Retinal pigment epithelial cell (primary cell): ENCODE measurements around the gene DZIP1.

ENCODE experiments used
- DNase-seq: peaks from one replicate; pipeline ENCODE4 v3.0.0-alpha.2; 2010; ENCODE audit warnings: low read depth
- H3K4me3 ChIP-seq: 2 replicates; pipeline ENCODE4 v1.5.1; 2011; ENCODE audit warnings: mild to moderate bottlenecking, low read length, control low read depth, moderate library complexity
- TF ChIP-seq, protein P1 (sequence below): conservative IDR thresholded peaks from 2 replicates; pipeline ENCODE4 v1.5.1; 2011; ENCODE audit warnings: low read depth, low read length, control low read depth, inconsistent platforms

DZIP1 gene

DNA sequence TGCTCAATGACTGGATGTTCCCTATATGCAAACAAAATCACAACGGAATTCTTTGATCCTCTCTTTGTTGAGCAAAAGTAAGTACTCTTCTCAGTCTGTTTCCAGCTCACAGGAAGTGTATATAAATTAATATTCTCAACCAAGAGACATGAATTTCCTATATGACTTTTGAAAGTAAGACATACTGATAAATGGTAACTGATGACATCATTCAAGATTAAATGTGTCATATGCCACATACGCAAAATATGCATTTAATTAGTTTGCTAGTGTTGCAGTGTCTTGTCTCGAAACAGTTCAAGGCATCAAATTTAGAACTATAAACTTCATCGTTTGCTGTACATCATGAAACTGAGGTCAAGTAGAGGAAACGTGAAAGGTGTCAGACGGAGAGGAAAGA, 84.1 kb downstream of the DZIP1 start:
- H3K4me3 ChIP-seq = no peak overlapping the region
- TF ChIP-seq, protein P1, sequence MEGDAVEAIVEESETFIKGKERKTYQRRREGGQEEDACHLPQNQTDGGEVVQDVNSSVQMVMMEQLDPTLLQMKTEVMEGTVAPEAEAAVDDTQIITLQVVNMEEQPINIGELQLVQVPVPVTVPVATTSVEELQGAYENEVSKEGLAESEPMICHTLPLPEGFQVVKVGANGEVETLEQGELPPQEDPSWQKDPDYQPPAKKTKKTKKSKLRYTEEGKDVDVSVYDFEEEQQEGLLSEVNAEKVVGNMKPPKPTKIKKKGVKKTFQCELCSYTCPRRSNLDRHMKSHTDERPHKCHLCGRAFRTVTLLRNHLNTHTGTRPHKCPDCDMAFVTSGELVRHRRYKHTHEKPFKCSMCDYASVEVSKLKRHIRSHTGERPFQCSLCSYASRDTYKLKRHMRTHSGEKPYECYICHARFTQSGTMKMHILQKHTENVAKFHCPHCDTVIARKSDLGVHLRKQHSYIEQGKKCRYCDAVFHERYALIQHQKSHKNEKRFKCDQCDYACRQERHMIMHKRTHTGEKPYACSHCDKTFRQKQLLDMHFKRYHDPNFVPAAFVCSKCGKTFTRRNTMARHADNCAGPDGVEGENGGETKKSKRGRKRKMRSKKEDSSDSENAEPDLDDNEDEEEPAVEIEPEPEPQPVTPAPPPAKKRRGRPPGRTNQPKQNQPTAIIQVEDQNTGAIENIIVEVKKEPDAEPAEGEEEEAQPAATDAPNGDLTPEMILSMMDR = no peak

DNA sequence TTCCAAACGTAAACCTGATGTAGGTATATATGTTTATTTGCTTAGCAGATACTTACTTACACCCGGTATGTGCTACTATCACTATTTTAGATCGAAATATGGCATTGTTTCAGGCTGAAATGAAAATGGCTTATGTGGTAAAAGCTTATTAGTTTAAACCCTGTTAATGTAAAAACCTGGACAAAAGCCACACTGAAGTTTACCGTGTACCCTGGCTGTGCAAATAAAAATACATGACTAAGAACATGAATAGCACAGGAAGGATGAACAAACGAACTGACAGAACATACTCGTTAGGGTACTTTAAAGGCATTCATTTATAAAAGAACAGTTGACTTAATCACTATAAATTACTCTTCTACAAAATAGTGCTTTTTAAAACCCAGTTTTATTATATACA, 85.4 kb downstream of the DZIP1 start:
- DNase-seq = no peak
- TF ChIP-seq, protein P1 = no peak

More for the DNA sequence above, 84.1 kb downstream of the DZIP1 start:
- DNase-seq = no peak

DNA sequence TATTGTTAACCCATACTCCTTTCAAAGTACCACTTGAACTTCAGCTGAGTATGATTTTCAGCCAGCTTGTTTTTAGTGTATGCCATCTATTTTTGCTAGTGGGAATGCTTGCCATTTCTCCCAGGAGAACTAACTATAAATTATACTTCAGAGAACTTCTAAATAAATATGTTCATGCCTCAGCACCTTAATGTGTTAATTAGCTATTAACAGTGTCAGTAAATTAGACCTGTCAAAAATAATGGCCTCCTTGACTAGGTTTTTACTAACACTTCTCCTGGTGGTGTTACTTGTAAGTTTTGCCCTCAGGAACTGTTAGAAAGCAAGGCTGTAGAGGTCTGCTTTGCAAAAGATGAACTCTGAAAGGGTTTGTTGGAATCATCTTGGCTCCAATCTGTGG, 87.5 kb downstream of the DZIP1 start:
- TF ChIP-seq, protein P1 = no peak
- no peak overlapping the region for H3K4me3 ChIP-seq
- DNase-seq = no peak

More for the DNA sequence above, 85.4 kb downstream of the DZIP1 start:
- H3K4me3 ChIP-seq = no peak overlapping the region

DNA sequence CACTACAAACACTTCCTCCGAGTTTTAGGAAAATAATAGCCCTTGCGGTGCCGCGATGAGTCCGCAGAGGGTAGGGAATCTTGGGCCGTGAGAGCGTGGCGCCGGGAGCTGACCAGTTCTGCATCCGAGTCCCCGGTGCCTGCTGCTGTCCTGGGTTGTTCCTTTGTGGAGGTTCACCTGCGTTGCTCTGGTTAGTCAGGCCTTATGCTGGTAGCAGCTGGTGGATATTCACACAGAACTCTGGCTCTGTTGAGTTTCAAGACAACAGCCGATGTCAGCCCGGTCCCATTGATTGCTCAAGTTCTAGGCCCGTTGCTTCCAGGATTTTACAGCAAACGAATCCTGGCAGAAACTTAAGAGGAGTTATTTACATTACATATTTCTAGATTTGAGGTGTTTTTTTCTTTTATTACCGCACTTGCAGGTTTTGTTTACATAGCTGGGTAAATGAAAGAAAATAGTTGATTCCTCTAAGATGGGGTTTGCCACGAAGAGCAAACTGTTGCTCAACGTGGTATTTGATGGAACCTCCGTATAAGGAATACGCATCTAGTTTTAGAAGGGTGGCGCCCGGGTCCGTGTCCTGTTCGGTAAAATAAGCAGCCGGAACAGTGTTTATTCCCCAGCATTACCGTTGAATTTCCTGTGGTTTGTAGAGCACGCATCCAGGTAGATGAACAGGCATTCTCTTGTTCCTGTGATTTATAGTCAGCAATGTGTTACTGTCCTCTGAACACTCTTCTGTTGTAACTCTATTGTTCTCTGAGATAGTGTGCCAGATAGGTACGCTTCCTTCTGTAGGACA, 90.7 kb downstream of the DZIP1 start:
- H3K4me3 ChIP-seq = peak overlapping the region; percentile 44
- no peak for DNase-seq
- TF ChIP-seq, protein P1 = no peak

DNA sequence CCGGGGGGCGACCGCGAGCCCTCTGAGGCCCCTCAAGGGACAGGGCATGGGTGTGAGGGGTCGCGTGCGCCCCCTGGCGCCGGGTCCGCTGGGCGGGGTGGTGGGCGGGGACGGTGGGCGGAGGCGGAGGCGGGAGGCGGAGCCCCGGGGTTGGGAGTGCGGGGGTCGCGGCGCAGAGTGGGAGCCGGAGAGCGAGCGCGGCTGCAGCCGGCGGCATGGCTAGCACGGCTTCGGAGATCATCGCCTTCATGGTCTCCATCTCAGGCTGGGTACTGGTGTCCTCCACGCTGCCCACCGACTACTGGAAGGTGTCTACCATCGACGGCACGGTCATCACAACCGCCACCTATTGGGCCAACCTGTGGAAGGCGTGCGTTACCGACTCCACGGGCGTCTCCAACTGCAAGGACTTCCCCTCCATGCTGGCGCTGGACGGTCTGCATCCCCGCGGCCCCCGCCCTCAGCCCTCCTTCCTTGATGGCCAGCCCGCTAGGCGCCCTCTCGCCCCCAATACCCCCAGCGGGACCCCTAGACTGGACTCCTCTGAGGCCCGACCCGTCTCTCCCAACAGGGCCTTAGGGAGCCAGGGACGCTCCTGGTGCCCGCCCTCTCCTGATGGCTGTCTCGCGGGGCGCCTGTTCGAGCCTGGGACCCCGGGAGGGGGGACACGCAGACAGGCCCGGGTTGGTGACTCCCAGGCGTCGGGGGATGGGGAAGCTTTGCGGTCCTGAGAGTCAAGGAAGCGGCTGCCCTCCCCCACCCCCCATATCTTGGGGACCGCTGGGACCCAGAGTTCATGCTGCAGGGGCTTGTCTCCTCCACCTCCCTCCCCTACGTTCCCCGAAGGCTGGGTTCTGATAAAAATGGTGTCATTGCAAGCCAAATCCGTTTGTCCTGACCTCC, 91.7 kb downstream of the DZIP1 start, which contains the start of gene CLDN10:
Gene CLDN10 (plus strand): TSS at position 182 of the 903 bp plus-strand sequence. CDS start 34 bp downstream, at position 216.
- TF ChIP-seq, protein P1 = peak; percentile 43
- DNase-seq = no peak
- H3K4me3 ChIP-seq = peak within 1 kb of the TSS; percentile 44

DNA sequence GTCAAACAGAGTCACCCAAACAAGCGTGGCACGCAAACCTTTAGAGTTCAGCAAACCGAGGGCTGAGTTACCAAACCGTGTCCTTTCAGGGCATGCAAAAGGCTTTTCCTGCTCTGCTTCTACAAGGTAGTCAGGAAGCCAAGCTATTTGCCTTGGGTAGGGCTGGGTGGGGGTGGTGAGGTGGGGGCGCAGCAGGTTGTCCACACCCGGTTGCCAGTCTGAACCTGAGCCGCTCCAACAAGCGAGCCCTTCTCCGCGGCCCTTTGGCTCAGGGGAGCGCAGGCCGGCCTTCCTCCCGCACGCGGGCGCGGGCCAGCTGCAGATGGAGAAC, 92.3 kb downstream of the DZIP1 start:
- peak overlapping the region; percentile 23 for H3K4me3 ChIP-seq
- TF ChIP-seq, protein P1 = no peak
- no peak for DNase-seq
